Measurements from ENCODE around the gene INSC. TPM values are rescaled to one million over a fixed set of nuclear protein-coding genes. Genes with fewer than 3 reads are reported as not detected.

INSC gene
- polyA plus RNA-seq, 1 donor from 2014 or later, result 0.12 TPM

DNA sequence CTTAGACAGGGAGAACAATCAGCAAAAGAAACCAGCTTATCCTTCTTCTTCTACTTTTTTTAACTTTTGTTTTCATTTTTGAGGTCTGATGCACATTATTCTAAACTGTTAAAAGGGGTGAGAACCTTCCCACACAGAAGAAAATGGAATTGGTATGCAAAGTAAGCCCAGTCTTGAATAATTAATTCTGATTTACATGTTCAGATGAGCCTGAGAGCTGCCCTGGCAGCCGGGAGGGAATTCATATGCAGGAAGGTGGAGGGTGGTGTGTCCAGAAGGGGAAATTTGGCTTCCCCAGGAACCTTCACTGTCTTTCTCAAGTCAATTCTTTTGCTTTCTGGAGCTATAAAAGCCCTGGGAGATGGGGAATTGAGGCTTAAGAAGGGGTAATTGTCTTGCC, 181.0 kb downstream of the INSC start:
- TF ChIP-seq RAD21 (conservative IDR thresholded peaks at IDR 0.05), result no peak
- no peaks in the 10 kb centered on the region for H3K27me3 ChIP-seq (ENCODE audit: insufficient read depth, low read depth, low read length)
- no peaks in the 10 kb centered on the region for H3K9me3 ChIP-seq (ENCODE audit: low read length)
- no peaks in the 10 kb centered on the region for H3K36me3 ChIP-seq (ENCODE audit: insufficient read depth, low read length)
- no peak overlapping the region for H3K4me3 ChIP-seq (ENCODE audit: low read length)
- no peaks in the 10 kb centered on the region for H3K9me2 ChIP-seq (ENCODE audit: insufficient read depth, low read length)
- H3K9ac ChIP-seq (ENCODE audit: low read length), result no peak overlapping the region
- no peak overlapping the region for H3K4me2 ChIP-seq (ENCODE audit: low read length)
- no peaks in the 10 kb centered on the region for H3F3A ChIP-seq (ENCODE audit: insufficient read depth, low read length, poor library complexity, severe bottlenecking)
- H3K79me2 ChIP-seq (replicated peaks; ENCODE audit: insufficient read depth, low read length), result no peaks in the 10 kb centered on the region
- H4K20me1 ChIP-seq (ENCODE audit: insufficient read depth), result no peaks in the 10 kb centered on the region
- no peak overlapping the region for H2AFZ ChIP-seq (ENCODE audit: low read depth, low read length)
- H3K27ac ChIP-seq (ENCODE audit: low read length), result no peak overlapping the region

Other genes with a start within 250 kb of the INSC start
- gene CYP2R1, start 222.7 kb upstream of the INSC start, polyA plus RNA-seq, result 52.0 and 67.0 TPM in 2 replicates
- not detected in 2 replicates for gene CALCA, start 142.6 kb upstream of the INSC start, polyA plus RNA-seq
- not detected in 2 replicates for gene CALCB, start 41.3 kb upstream of the INSC start, polyA plus RNA-seq